Fibroblast of upper back skin (primary cell): ENCODE results near the gene PIGN.
"Not testable (repeated sequence)": the region's sequence is repeated elsewhere in the genome, so short reads cannot be mapped to it uniquely, and the experiment has no call there.

Source experiments
- DNase-seq: peaks from one replicate; pipeline ENCODE4 v3.0.0-alpha.2; 2013

Gene PIGN

GRCh38 chr18:62177271-62177670 is 9.6 kb downstream of the PIGN start:
- no peak for DNase-seq

GRCh38 chr18:62175521-62175920 is 11.3 kb downstream of the PIGN start:
- no peak for DNase-seq

GRCh38 chr18:62172298-62172697 is 14.6 kb downstream of the PIGN start:
- no peak for DNase-seq

- no peak for DNase-seq
Measured at GRCh38 chr18:62170857-62171256, 16.0 kb downstream of the PIGN start.

GRCh38 chr18:62166524-62166923 is 20.3 kb downstream of the PIGN start:
- not testable (repeated sequence) for DNase-seq

- no peak for DNase-seq
Measured at GRCh38 chr18:62165583-62165982, 21.3 kb downstream of the PIGN start.

GRCh38 chr18:62164855-62165487 is 21.9 kb downstream of the PIGN start:
- no peak for DNase-seq

- no peak for DNase-seq
Measured at GRCh38 chr18:62164310-62164709, 22.5 kb downstream of the PIGN start.

GRCh38 chr18:62157843-62158242 is 29.0 kb downstream of the PIGN start:
- DNase-seq = no peak

GRCh38 chr18:62152844-62153243 is 34.0 kb downstream of the PIGN start:
- DNase-seq = no peak

GRCh38 chr18:62151068-62151771 is 35.6 kb downstream of the PIGN start:
- DNase-seq = no peak

- no peak for DNase-seq
Measured at GRCh38 chr18:62144338-62144737, 42.5 kb downstream of the PIGN start.

- no peak for DNase-seq
Measured at GRCh38 chr18:62140259-62140658, 46.6 kb downstream of the PIGN start.

- DNase-seq = peak; percentile 8
Measured at GRCh38 chr18:62138461-62139235, 48.2 kb downstream of the PIGN start.

- peak; percentile 69 for DNase-seq
Measured at GRCh38 chr18:62131301-62131909, 55.5 kb downstream of the PIGN start.

GRCh38 chr18:62128157-62128556 is 58.7 kb downstream of the PIGN start:
- peak; percentile 89 for DNase-seq

- no peak for DNase-seq
Measured at GRCh38 chr18:62126737-62127136, 60.1 kb downstream of the PIGN start.

- no peak for DNase-seq
Measured at GRCh38 chr18:62125702-62126101, 61.2 kb downstream of the PIGN start.

- no peak for DNase-seq
Measured at GRCh38 chr18:62122330-62122729, 64.5 kb downstream of the PIGN start.

- no peak for DNase-seq
Measured at GRCh38 chr18:62119884-62120283, 67.0 kb downstream of the PIGN start.

- peak; percentile 88 for DNase-seq
Measured at GRCh38 chr18:62118328-62118727, 68.5 kb downstream of the PIGN start.

- DNase-seq = peak; percentile 79
Measured at GRCh38 chr18:62109676-62110075, 77.2 kb downstream of the PIGN start.

- DNase-seq = no peak
Measured at GRCh38 chr18:62107881-62108280, 79.0 kb downstream of the PIGN start.

GRCh38 chr18:62106271-62106670 is 80.6 kb downstream of the PIGN start:
- DNase-seq = no peak
